ENCODE data around the gene PSTPIP1.

Gene PSTPIP1

DNA sequence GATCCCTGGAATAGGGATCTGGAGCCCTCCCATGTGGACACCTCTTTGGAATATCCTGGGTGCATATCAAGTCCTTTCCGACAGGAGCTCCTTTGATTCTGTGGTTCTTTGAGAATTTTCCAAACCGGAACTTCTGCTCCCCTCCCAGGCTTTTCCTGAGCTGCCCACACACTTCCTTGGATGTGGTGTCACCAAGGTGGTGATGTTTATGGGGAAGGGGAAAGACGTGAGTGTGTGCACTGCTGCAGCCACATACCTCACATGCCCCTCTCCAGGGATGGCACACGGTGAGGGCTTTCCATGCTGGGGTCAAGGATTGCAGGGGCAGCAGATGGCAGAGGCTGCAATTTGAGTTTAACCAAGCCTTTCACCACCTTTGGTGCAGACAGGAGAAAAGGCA lies 27.9 kb upstream of the PSTPIP1 start:
- Histone ChIP-seq H3K9me3 (no peaks in the 10 kb centered on the region), H3K4me1 (ENCODE audit: control insufficient read depth in 1 of 2, insufficient read depth in 1 of 2, low read depth in 1 of 2, low read length in 1 of 2) (no peaks in the 10 kb centered on the region), H3K27ac (no peak overlapping the region), H3K4me3 (ENCODE audit: low read depth in 1 of 2, low read length in 1 of 2) (no peak overlapping the region), H3K36me3 (no peaks in the 10 kb centered on the region), H3K27me3 (peaks cover 7% of the 10 kb centered on the region)
- no peak for TF ChIP-seq CTCF (IDR thresholded peaks at IDR 0.05)

- H3K27ac ChIP-seq, result no peak overlapping the region
These were observed 26.6 kb upstream of the PSTPIP1 start for GRCh38 chr15:76968306-76968705.

DNA sequence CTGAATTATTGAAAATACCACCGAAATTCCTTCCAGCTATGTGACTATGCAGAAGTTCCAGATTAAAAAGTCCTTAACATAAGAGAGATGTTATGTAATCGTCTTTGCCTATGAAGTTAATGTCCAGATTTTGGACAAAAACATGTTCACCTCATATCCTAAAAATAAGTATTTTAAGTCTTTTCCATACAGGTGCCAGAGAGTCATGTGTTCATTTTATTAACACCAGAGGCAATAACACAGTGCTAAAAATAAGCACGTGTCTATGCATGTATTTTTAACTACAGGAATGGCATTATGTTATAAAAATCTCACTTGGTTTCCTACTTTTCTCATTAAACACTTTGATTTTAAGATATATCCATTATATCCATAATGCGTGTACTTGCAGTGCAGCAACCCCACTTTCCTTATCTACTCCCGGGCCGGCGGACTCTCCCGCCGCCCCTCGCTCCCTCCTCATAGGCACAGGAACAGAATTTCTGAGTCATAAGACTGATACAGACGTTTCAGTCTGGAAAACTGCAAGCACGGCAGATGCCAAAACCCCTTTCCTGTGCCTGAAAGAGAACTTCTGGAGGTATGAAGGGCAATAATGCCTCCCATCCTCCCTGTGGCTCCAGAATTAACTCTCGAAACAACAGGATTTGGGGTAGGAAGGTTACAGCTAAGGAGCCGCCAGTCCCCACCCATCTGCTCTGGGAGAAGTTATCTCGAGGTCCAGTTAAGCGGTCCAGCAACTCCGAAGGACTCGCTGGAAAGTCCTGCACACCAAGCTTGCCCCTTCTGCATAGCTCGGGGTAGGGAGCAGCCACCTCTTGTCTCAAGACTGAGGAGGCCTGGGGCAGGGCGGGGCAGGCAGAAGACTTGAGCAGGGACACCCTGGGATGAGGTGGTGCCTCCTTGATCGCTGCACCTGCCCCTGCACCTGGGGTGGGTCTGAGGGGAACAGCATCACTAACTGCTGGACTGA lies 22.3 kb upstream of the PSTPIP1 start:
- no peak overlapping the region for H3K4me3 ChIP-seq (ENCODE audit: low read depth in 1 of 2, low read length in 1 of 2)

More at GRCh38 chr15:76968306-76968705, 26.6 kb upstream of the PSTPIP1 start:
- Histone ChIP-seq H3K4me3 (ENCODE audit: low read depth in 1 of 2, low read length in 1 of 2) (no peak overlapping the region), H3K4me1 (ENCODE audit: control insufficient read depth in 1 of 2, insufficient read depth in 1 of 2, low read depth in 1 of 2, low read length in 1 of 2) (peaks cover 0 to 2% of the 10 kb centered on the region in 2 experiments), H3K36me3 (no peaks in the 10 kb centered on the region), H3K27me3 (peaks cover 7% of the 10 kb centered on the region), H3K9me3 (no peaks in the 10 kb centered on the region)
- no peak for TF ChIP-seq CTCF (IDR thresholded peaks at IDR 0.05)

DNA sequence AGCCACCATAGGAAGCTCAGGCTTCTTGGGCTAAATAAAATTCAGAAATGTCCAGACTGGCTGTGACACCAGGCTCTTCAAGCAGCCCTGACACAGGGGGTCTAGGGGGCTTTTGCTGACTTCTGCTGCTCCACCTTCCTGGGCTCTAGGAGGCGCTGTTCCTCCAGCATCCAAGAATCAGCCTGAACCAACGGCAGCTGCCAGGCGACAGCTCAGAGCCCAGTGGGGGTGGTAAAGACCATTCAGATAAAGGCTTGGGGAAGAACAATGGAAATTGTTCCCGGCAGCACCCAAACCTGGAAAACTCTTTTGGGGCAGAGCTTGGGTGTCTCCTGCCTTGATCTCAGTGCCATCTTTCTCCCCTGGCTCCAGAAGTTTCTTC lies 21.6 kb upstream of the PSTPIP1 start:
- no peaks in the 10 kb centered on the region for H3K9me3 ChIP-seq
- no peaks in the 10 kb centered on the region for H3K27me3 ChIP-seq
- H3K27ac ChIP-seq, result peak overlapping the region; percentile 2
- no peak overlapping the region for H3K4me3 ChIP-seq (ENCODE audit: low read depth in 1 of 2, low read length in 1 of 2)
- no peaks in the 10 kb centered on the region for H3K36me3 ChIP-seq
- peaks cover 22% of the 10 kb centered on the region in 2 experiments for H3K4me1 ChIP-seq (ENCODE audit: control insufficient read depth in 1 of 2, insufficient read depth in 1 of 2, low read depth in 1 of 2, low read length in 1 of 2)
- peak; percentile 77 for TF ChIP-seq CTCF (IDR thresholded peaks at IDR 0.05)

More for the DNA sequence above, 22.3 kb upstream of the PSTPIP1 start:
- Histone ChIP-seq H3K9me3 (no peaks in the 10 kb centered on the region), H3K36me3 (no peaks in the 10 kb centered on the region), H3K4me1 (ENCODE audit: control insufficient read depth in 1 of 2, insufficient read depth in 1 of 2, low read depth in 1 of 2, low read length in 1 of 2) (peaks cover 22% of the 10 kb centered on the region in 2 experiments), H3K27ac (no peak overlapping the region), H3K27me3 (no peaks in the 10 kb centered on the region)
- TF ChIP-seq CTCF (IDR thresholded peaks at IDR 0.05), result no peak

DNA sequence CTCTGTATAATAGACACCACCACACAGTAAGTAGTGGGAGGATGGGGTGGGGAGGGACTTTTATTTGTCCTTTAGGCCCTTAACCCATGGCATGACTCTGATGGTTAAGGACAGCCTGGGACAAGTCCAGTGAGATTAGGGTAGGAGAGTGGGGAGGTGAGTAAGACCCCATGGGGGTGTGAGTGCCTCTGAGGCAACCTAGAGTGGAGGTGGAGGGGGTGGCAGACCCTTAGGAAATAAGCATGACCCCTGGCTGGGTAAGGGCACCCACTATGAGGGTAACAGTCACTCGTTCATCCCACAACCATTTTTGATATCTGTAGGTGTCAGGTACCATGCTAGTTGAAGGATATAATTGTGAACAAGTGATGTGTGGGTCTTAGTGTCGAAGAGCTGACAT lies 21.0 kb upstream of the PSTPIP1 start:
- H3K4me3 ChIP-seq (ENCODE audit: low read depth in 1 of 2, low read length in 1 of 2), result no peak overlapping the region
- no peaks in the 10 kb centered on the region for H3K27me3 ChIP-seq

More for the DNA sequence above, 21.0 kb upstream of the PSTPIP1 start:
- peaks cover 22% of the 10 kb centered on the region in 2 experiments for H3K4me1 ChIP-seq (ENCODE audit: control insufficient read depth in 1 of 2, insufficient read depth in 1 of 2, low read depth in 1 of 2, low read length in 1 of 2)
- H3K36me3 ChIP-seq, result no peaks in the 10 kb centered on the region
- H3K27ac ChIP-seq, result peak overlapping the region; percentile 2
- H3K9me3 ChIP-seq, result no peaks in the 10 kb centered on the region
- TF ChIP-seq CTCF (IDR thresholded peaks at IDR 0.05), result no peak
